GM23338 (cell line): ENCODE measurements around the gene RENBP.

ENCODE experiments used
- CREB1 ChIP-seq: fragments of 250-450 bp; sonication (Bioruptor Pico); IDR thresholded peaks from 2 replicates; pipeline ENCODE4 v1.5.0; 2020; ENCODE audit warnings: low read depth, mild to moderate bottlenecking, moderate library complexity
- CTCF ChIP-seq, 2 experiments: fragments of 200-600 bp in 1 of 2; sonication (generic) in 1 of 2; conservative IDR thresholded peaks; 2 replicates each; pipeline versions ENCODE4 v1.5.1 to v1.6.1; 2016 to 2017; ENCODE audit warnings: antibody characterized with exemption in 2 of 2, low read depth in 2 of 2, mild to moderate bottlenecking in 2 of 2, moderate library complexity in 1 of 2
- EZH2 ChIP-seq: fragments of 200-600 bp; sonication (generic); IDR thresholded peaks from one replicate; pipeline ENCODE4 v1.8.0; 2017; ENCODE audit warnings: antibody characterized with exemption, mild to moderate bottlenecking, low read depth; ENCODE audit not compliant: unreplicated experiment
- JUNB ChIP-seq: IDR thresholded peaks from one replicate; pipeline ENCODE4 v1.6.1; 2016; ENCODE audit warnings: antibody characterized with exemption; ENCODE audit not compliant: unreplicated experiment
- POLR2AphosphoS5 ChIP-seq: IDR thresholded peaks from 2 replicates; pipeline ENCODE4 v1.6.1; 2016; ENCODE audit warnings: antibody characterized with exemption, low read depth
- REST ChIP-seq: IDR thresholded peaks from one replicate; pipeline ENCODE4 v1.6.1; 2018; ENCODE audit warnings: antibody characterized with exemption; ENCODE audit not compliant: unreplicated experiment

GRCh38 chrX:153964105-153964504, 19.7 kb upstream of the RENBP start:
- no peak for TF ChIP-seq CTCF (conservative IDR thresholded peaks at IDR 0.05; ENCODE audit: low read depth in 2 of 2)
- TF ChIP-seq EZH2, result no peak
- no peak for TF ChIP-seq POLR2AphosphoS5
- TF ChIP-seq CREB1 (CRISPR knock-in tag), result no peak
- no peak for TF ChIP-seq REST
- TF ChIP-seq JUNB, result no peak
